Stimulated activated CD8-positive, alpha-beta memory T cell treated with anti-CD3 and anti-CD28 coated beads, Interleukin-7, amount 100 ng/mL, for 48 hours (primary cell): ENCODE measurements around the gene INTS1.
A peak's percentile ranks its signal among the peaks of the same experiment; 100 is the strongest.

Source experiments
- DNase-seq, 2 donors: peaks; one replicate each; pipeline ENCODE4 v3.0.0-alpha.2; 2020; ENCODE audit warnings: low read depth in 1 of 2; ENCODE audit errors: extremely low read depth in 1 of 2

INTS1 gene

GRCh38 chr7:1464694-1465093, 39.5 kb downstream of the INTS1 start:
- DNase-seq, result no peak

GRCh38 chr7:1463676-1464223, 40.4 kb downstream of the INTS1 start:
- DNase-seq, result no peak

DNA sequence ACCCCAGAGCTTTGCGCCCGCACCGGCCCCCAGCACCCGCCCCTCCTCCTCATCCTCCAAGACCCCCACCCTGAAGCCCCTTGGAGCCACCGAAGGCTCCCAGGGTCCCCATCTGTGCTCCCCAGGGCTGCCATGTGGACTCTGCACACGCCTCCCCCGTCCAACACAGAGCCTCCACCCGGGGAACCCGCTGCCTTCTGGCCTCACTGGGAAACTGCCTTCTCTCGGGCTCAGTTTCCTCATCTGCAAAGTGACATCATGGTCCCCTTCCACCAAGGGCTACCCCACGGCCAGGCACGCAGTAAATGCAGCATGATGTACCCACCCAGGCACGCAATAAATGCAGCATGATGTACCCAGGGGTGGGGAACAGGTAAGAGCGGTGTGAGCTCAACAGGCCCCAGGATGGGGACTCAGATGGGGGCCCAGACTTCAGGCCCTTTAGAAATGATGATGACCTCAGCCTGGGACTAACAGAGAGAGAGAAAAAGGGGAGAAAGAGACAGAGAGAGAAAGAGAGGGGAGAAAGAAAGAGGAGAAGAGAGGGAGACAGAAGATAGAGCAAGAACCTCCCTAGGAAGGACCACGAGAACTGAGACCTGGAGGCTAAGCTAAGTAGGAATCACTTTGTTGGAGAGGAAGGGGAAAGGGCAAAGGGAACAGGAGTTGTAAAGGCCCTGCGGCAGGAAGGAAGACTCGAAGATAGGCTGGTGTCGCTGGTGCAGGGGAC, 42.4 kb downstream of the INTS1 start:
- DNase-seq, result no peak

GRCh38 chr7:1460821-1461645, 43.2 kb downstream of the INTS1 start:
- DNase-seq, result no peak

DNA sequence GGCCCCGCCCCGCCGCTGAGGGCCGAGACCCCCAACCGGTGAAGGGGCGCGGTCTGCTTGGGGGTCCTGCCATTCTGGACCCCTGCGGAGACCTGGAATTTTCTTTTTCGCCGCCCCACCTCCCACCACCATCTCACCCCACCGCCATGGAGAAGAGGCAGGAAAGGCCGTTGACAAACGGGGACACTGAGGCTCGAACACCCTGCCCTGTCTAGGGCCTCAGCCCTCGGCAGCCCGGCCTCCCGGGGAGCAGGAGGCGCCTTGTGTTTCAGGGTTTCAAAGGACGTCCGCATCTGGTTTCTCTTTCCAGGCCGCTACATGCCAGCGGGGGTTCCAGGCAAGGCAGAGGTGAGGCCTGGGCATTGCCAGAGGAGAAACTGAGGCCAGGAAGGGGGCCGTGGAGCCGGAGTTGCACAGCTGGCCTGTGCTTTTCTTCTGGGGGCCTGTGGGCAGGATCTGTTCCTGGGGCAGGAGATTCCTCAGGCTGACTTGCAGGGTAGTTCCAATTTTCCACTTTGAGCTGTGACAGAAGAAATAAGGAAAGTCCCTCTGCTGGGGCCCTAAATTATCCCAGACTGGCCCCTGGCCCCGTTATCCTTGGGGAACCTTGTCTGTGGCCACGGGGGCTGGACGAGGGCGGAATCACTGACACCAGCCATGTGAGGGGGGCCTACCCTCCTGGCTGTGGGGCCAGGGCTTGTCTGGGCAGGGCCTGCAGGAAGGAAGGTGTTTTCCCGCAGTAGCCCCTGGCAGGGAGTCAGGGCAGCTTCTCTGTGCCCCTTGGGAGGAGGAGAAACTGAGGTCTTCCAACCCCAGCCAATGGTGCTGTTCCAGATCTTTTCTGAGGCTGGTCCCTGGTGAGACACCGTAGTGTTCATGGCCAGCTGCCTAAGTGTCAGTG, 44.0 kb downstream of the INTS1 start:
- no peak for DNase-seq

- DNase-seq, result peak; percentile 93 to 97
Observed at GRCh38 chr7:1459512-1459892, 44.7 kb downstream of the INTS1 start.

- DNase-seq, result peak; percentile 9 to 11
Observed at GRCh38 chr7:1458683-1459511, 45.3 kb downstream of the INTS1 start, which contains the start of gene MICALL2. MICALL2 (minus strand) TSS chr7:1459470; CDS start chr7:1459326, 144 bp downstream.

- no peak for DNase-seq
Observed at GRCh38 chr7:1457949-1458682, 46.1 kb downstream of the INTS1 start.

DNA sequence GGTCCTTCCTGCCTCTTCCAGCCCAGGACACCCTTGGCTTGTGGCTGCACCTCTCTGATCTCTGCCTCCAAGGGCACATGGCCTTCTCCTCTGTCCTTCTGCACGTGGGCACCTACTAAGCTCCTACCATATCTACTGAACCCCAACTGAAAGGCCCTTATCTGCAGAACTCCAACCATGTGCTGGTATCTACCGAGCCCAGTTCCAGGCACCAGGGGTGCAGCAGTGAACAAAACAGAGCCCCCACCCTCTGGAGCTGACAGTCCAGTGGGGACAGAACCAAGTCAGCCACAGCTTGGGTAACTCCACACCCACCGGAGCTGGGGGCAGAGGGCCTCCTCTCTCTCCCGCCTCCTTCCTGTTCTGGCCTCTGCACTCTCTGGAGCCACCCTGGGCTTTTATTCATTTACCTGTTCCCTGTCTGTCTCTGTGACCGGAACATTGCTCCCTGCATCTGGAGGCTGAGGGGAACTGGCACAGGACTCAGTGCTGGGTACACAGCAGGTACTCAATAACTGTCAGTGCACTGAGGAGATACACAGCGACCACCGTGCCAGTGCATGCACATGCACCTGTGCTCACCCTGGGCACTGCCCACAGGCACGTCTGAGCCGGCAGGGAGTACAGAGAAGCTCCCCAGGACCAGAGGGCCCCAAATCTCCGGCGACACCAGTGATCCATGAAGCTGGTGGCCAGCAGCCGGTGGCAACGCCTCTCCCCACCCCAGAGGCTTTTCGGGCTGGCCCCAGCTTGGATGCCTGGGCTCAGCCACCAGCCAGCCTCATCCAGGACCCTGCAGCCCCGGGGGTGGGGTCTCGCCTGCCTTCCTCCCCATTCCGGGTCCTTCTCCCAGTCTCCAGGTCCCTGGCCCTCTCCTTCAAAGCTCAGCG, 46.9 kb downstream of the INTS1 start:
- DNase-seq, result no peak

DNA sequence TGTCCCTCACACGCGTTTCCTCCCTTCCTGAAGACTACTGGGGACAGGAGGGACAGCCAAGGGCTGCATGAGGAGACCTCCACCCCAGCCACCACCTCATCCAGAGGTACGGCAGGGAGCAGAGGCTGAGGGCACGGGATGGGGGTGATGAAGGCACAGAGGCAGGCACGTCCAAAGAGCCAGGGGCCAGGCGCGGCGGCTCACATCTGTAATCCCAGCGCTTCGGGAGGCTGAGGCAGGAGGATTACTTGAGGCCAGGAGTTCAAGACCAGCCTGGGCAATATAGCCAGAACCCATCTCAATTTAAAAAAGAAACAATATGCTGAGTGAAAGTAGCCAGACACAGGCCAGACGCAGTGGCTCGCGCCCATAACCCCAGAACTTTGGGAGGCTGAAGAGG, 48.2 kb downstream of the INTS1 start:
- DNase-seq, result no peak

- DNase-seq, result no peak
Observed at GRCh38 chr7:1455241-1455939, 48.8 kb downstream of the INTS1 start.

GRCh38 chr7:1454542-1454941, 49.6 kb downstream of the INTS1 start:
- no peak for DNase-seq

DNA sequence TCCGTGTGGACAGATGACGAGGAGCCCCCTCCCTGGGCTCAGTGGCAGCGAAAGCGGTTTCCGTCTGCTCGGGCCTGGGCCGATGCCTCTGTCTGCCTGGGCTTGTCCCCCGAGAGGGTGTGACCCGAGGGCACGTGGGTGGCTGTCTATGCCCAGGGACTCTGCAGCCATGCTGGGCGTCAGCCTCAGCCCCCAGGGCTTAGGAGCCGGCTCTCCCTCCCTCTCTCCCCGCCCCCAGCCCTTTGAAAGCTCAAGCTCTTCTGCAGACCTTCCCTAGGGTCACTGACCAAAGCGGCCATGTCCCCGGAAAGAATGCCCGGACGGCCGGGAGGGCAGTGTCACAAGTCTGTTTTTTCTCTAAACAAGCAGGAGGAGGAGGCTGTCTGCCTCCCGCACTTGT, 52.0 kb downstream of the INTS1 start:
- no peak for DNase-seq

DNA sequence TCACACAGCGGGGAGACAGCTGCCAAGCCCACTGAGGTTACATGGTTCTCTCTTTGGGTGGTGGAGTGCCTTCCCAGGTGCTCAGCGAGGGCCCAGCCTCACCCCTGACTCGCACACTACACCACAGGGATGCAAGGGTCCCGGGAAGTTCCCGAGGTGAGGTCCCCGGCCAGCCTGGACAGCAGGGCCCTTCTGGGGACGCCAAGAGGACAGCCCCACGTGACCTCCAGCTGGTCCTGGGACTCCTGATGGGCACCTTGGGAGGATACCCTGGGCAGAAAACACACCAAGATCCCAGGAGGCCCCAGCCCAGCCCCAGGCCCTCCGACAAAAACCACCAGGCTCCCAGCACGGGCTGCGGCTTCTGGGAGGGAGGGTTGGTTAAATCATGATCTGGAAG, 53.2 kb downstream of the INTS1 start:
- DNase-seq, result no peak

GRCh38 chr7:1450431-1450830, 53.8 kb downstream of the INTS1 start:
- no peak for DNase-seq

DNA sequence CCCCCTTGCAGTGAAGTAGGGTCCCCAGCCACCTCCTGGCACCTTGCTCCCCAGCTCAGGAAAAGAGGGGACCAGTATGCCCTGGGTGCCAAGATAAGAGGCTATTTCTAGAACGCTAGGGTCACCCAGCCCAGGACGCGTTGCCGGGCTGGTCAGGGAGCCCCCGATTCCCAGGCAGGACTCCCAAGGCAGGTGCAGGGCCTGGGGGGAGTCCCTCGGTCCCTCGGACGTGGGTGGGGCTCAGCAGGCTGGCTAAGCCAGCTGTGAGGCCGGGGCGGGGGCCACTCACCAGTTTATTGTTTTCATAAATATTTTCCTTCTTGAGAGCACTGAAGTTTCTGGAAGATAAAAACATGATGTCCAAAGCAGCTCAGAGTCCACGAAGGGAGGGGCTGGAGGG, 54.2 kb downstream of the INTS1 start:
- DNase-seq, result no peak

DNA sequence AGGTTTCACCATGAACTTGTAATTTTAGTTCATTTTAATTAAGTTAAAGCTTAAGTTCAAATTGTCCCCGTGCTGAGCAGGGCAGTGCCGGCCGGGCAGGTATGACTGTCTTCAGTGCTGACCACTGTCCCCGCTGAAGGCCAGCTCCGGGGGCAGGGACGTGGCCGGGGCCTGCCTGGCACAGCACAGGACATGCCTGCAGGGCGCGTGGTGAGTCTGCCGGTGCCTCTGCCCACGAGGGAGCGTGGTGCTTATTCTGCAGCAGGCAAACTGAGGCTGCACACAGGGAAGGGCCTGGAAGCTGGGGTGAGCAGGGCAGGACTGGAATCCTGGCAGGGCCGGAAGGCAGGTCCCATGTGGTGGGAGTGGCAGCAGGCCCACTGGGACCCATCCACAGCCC, 54.7 kb downstream of the INTS1 start:
- no peak for DNase-seq

- no peak for DNase-seq
Observed at GRCh38 chr7:1448958-1449357, 55.2 kb downstream of the INTS1 start.
